NB4 (cell line): ENCODE data around the gene BEX3.

Experiments
- DNase-seq: peaks from one replicate; pipeline ENCODE4 v3.0.0; 2010; ENCODE audit warnings: low read depth
- H3K4me3 ChIP-seq: one replicate; pipeline ENCODE4 v1.5.1; 2011; ENCODE audit warnings: mild to moderate bottlenecking, low read depth, low read length, moderate library complexity
- MAX ChIP-seq: IDR thresholded peaks from 2 replicates; pipeline ENCODE4 v1.6.1; 2011; ENCODE audit warnings: low read depth, low read length
- MYC ChIP-seq: IDR thresholded peaks from 2 replicates; pipeline ENCODE4 v1.6.1; 2011; ENCODE audit warnings: low read depth, low read length
- POLR2A ChIP-seq: IDR thresholded peaks from 2 replicates; pipeline ENCODE4 v1.6.1; 2011; ENCODE audit warnings: mild to moderate bottlenecking; ENCODE audit not compliant: insufficient read length; ENCODE audit errors: extremely low read depth
- TF ChIP-seq, protein P1 (sequence below): IDR thresholded peaks from one replicate; pipeline ENCODE4 v1.5.1; 2012; ENCODE audit warnings: low read depth, low read length

The BEX3 gene

GRCh38 chrX:103386332-103386731 is 10.0 kb downstream of the BEX3 start:
- TF ChIP-seq MYC, result no peak
- TF ChIP-seq POLR2A, result no peak
- TF ChIP-seq, protein P1, sequence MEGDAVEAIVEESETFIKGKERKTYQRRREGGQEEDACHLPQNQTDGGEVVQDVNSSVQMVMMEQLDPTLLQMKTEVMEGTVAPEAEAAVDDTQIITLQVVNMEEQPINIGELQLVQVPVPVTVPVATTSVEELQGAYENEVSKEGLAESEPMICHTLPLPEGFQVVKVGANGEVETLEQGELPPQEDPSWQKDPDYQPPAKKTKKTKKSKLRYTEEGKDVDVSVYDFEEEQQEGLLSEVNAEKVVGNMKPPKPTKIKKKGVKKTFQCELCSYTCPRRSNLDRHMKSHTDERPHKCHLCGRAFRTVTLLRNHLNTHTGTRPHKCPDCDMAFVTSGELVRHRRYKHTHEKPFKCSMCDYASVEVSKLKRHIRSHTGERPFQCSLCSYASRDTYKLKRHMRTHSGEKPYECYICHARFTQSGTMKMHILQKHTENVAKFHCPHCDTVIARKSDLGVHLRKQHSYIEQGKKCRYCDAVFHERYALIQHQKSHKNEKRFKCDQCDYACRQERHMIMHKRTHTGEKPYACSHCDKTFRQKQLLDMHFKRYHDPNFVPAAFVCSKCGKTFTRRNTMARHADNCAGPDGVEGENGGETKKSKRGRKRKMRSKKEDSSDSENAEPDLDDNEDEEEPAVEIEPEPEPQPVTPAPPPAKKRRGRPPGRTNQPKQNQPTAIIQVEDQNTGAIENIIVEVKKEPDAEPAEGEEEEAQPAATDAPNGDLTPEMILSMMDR, result no peak
- no peak for TF ChIP-seq MAX
- DNase-seq, result no peak
- H3K4me3 ChIP-seq, result no peak overlapping the region

GRCh38 chrX:103393487-103393886 is 17.1 kb downstream of the BEX3 start:
- no peak for DNase-seq
- TF ChIP-seq MYC, result no peak
- TF ChIP-seq POLR2A, result no peak
- no peak for TF ChIP-seq MAX
- TF ChIP-seq, protein P1, result no peak
- H3K4me3 ChIP-seq, result no peak overlapping the region

DNA sequence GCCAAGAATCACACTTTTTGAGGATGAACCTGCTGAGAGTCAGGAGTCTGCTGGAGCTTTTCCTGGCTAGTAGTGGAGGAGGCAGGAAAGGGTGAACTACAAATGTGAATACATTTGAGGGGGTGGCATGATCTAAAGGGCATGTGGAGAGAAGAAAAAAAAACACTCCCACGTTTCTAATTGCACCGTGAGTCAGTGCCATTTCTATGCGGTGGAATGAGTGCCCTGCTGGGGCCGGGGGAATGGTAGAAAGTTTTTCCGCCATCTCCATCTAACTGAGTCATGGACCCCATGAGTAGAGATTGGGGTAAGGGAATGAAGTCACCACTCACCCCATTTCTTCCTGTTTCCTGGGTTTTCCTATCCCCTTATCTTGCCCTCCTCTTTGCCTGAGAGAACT is 19.8 kb downstream of the BEX3 start:
- H3K4me3 ChIP-seq, result no peak overlapping the region
- TF ChIP-seq, protein P1, result no peak
- no peak for TF ChIP-seq MAX
- no peak for TF ChIP-seq POLR2A
- TF ChIP-seq MYC, result no peak

DNA sequence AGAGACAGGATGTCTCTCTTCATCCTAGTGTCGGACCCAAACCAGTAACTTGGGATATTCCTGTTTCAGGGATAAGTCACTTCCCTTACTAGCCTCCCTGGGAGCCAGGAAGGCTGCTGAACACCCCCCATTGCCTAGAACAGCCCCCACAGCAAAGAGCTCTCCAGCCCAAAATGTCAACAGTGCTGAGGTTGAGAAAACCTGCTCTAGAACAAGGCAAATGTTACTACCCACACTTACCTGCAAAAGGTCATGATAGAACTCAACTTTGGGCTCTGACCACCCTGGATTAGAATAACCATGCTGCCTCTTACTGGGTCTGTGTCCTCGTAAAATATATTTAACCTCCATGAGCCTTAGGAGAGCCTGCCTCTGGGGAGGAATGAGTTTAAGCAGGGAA is 20.3 kb downstream of the BEX3 start:
- no peak for DNase-seq
- TF ChIP-seq, protein P1, result no peak
- TF ChIP-seq MYC (no peak), POLR2A (no peak), MAX (no peak)
- no peak overlapping the region for H3K4me3 ChIP-seq

More for the DNA sequence above, 19.8 kb downstream of the BEX3 start:
- DNase-seq, result no peak

GRCh38 chrX:103397707-103398106 is 21.4 kb downstream of the BEX3 start:
- TF ChIP-seq, protein P1, result no peak
- TF ChIP-seq POLR2A (no peak), MAX (no peak), MYC (no peak)
- DNase-seq, result no peak
- H3K4me3 ChIP-seq, result no peak overlapping the region

DNA sequence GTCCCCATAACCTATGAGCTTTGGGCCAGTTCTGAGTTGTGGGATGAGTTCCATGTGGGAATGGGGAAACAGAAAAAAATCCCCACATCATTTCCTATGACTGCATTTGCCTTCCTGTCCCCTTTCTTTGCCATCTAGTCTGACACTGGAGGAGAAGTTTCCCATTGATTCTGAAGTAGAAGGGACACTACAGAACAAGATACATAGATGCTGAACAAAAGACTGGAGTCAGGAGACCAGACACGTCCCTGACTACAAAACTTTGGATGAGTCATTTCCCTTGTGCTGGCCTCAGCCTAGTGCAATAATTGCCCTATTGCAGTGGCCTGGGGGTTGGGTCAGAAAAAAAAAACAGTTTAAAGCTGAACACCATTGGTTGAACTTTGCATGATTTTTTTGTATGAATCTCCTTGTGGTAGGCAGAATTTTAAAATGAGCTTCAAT is 22.1 kb downstream of the BEX3 start:
- DNase-seq, result peak; percentile 61
- TF ChIP-seq POLR2A (no peak), MAX (no peak), MYC (no peak)
- TF ChIP-seq, protein P1, result no peak
- no peak overlapping the region for H3K4me3 ChIP-seq
